ENCODE data around the gene MKNK1. TPM values are rescaled to one million over a fixed set of nuclear protein-coding genes. Genes with fewer than 3 reads are reported as not detected.

MKNK1 gene
- total RNA-seq, 1 donor from 2014 or later, result 25.1 TPM

- peak; percentile 90 for TF ChIP-seq CTCF (IDR thresholded peaks at IDR 0.05)
These were observed 76.4 kb downstream of the MKNK1 start for GRCh38 chr1:46527474-46528296.

GRCh38 chr1:46526691-46527291 is 77.3 kb downstream of the MKNK1 start:
- Mint-ChIP-seq H3K4me3 (ENCODE audit: unreplicated experiment) (no peak overlapping the region), H3K36me3 (ENCODE audit: low read depth) (no peaks in the 10 kb centered on the region), H3K27me3 (ENCODE audit: low read depth) (peaks cover 45% of the 10 kb centered on the region), H3K4me1 (ENCODE audit: low read depth) (peaks cover 11% of the 10 kb centered on the region), H3K9me3 (ENCODE audit: low read depth) (no peaks in the 10 kb centered on the region), H3K27ac (ENCODE audit: unreplicated experiment) (no peak overlapping the region)
- no peak for TF ChIP-seq CTCF (IDR thresholded peaks at IDR 0.05)
- DNase-seq (ENCODE audit: low spot score), result no peak

More at GRCh38 chr1:46527474-46528296, 76.4 kb downstream of the MKNK1 start:
- H3K9me3 Mint-ChIP-seq (ENCODE audit: low read depth), result no peaks in the 10 kb centered on the region
- peaks cover 2% of the 10 kb centered on the region for H3K4me1 Mint-ChIP-seq (ENCODE audit: low read depth)
- H3K4me3 Mint-ChIP-seq (ENCODE audit: unreplicated experiment), result no peak overlapping the region
- no peak for DNase-seq (ENCODE audit: low spot score)
- no peaks in the 10 kb centered on the region for H3K36me3 Mint-ChIP-seq (ENCODE audit: low read depth)
- H3K27ac Mint-ChIP-seq (ENCODE audit: unreplicated experiment), result no peak overlapping the region
- peaks cover 45% of the 10 kb centered on the region for H3K27me3 Mint-ChIP-seq (ENCODE audit: low read depth)

GRCh38 chr1:46526013-46526690 is 77.9 kb downstream of the MKNK1 start:
- H3K27me3 Mint-ChIP-seq (ENCODE audit: low read depth), result peaks cover 43% of the 10 kb centered on the region
- no peaks in the 10 kb centered on the region for H3K9me3 Mint-ChIP-seq (ENCODE audit: low read depth)
- peaks cover 16% of the 10 kb centered on the region for H3K4me1 Mint-ChIP-seq (ENCODE audit: low read depth)
- H3K27ac Mint-ChIP-seq (ENCODE audit: unreplicated experiment), result no peak overlapping the region
- DNase-seq (ENCODE audit: low spot score), result no peak
- H3K4me3 Mint-ChIP-seq (ENCODE audit: unreplicated experiment), result no peak overlapping the region
- TF ChIP-seq CTCF (IDR thresholded peaks at IDR 0.05), result no peak
- H3K36me3 Mint-ChIP-seq (ENCODE audit: low read depth), result no peaks in the 10 kb centered on the region

- no peak overlapping the region for H3K4me3 Mint-ChIP-seq (ENCODE audit: unreplicated experiment)
- peaks cover 23% of the 10 kb centered on the region for H3K4me1 Mint-ChIP-seq (ENCODE audit: low read depth)
- H3K36me3 Mint-ChIP-seq (ENCODE audit: low read depth), result no peaks in the 10 kb centered on the region
- peaks cover 36% of the 10 kb centered on the region for H3K27me3 Mint-ChIP-seq (ENCODE audit: low read depth)
- no peaks in the 10 kb centered on the region for H3K9me3 Mint-ChIP-seq (ENCODE audit: low read depth)
- no peak for TF ChIP-seq CTCF (IDR thresholded peaks at IDR 0.05)
- no peak overlapping the region for H3K27ac Mint-ChIP-seq (ENCODE audit: unreplicated experiment)
- DNase-seq (ENCODE audit: low spot score), result peak; percentile 58
These were observed 78.7 kb downstream of the MKNK1 start for GRCh38 chr1:46525253-46525983.

GRCh38 chr1:46524843-46525242 is 79.2 kb downstream of the MKNK1 start:
- no peak for TF ChIP-seq CTCF (IDR thresholded peaks at IDR 0.05)
- H3K27ac Mint-ChIP-seq (ENCODE audit: unreplicated experiment), result no peak overlapping the region
- H3K36me3 Mint-ChIP-seq (ENCODE audit: low read depth), result no peaks in the 10 kb centered on the region
- DNase-seq (ENCODE audit: low spot score), result peak; percentile 47
- H3K9me3 Mint-ChIP-seq (ENCODE audit: low read depth), result no peaks in the 10 kb centered on the region
- peaks cover 29% of the 10 kb centered on the region for H3K4me1 Mint-ChIP-seq (ENCODE audit: low read depth)
- H3K4me3 Mint-ChIP-seq (ENCODE audit: unreplicated experiment), result no peak overlapping the region
- H3K27me3 Mint-ChIP-seq (ENCODE audit: low read depth), result peaks cover 34% of the 10 kb centered on the region
